H54 (cell line): ENCODE data around the gene NFASC.

ENCODE experiments used
- DNase-seq: peaks from one replicate; pipeline ENCODE4 v3.0.0; 2011; ENCODE audit warnings: low spot score, mixed read lengths; ENCODE audit not compliant: insufficient read length
- FAIRE-seq: peaks from 3 replicates; lab custom pipeline; 2011; peaks lifted over from hg19 to GRCh38; lab: Jason Lieb, UNC
- POLR2A ChIP-seq: IDR thresholded peaks from 2 replicates; pipeline ENCODE4 v1.6.1; 2011; ENCODE audit warnings: low read depth, mild to moderate bottlenecking, low read length

The NFASC gene

GRCh38 chr1:204920511-204920910, 49.8 kb downstream of the NFASC start:
- FAIRE-seq (no peak), DNase-seq (no peak)

GRCh38 chr1:204920967-204921366, 50.3 kb downstream of the NFASC start:
- FAIRE-seq = no peak

More at GRCh38 chr1:204920511-204920910, 49.8 kb downstream of the NFASC start:
- no peak for TF ChIP-seq POLR2A

GRCh38 chr1:204921855-204922516, 51.3 kb downstream of the NFASC start:
- TF ChIP-seq POLR2A = no peak
- no peak for FAIRE-seq
- DNase-seq = no peak

More at GRCh38 chr1:204920967-204921366, 50.3 kb downstream of the NFASC start:
- DNase-seq = no peak
- TF ChIP-seq POLR2A = no peak

- no peak for FAIRE-seq
- no peak for DNase-seq
- TF ChIP-seq POLR2A = no peak
These were observed 52.5 kb downstream of the NFASC start for GRCh38 chr1:204923201-204923600.

GRCh38 chr1:204923626-204924012, 53.0 kb downstream of the NFASC start:
- no peak for FAIRE-seq
- no peak for TF ChIP-seq POLR2A
- DNase-seq = no peak

GRCh38 chr1:204924013-204924759, 53.5 kb downstream of the NFASC start:
- no peak for FAIRE-seq
- peak; percentile 44 for DNase-seq
- no peak for TF ChIP-seq POLR2A

- no peak for DNase-seq
- no peak for FAIRE-seq
- no peak for TF ChIP-seq POLR2A
These were observed 55.0 kb downstream of the NFASC start for GRCh38 chr1:204925701-204926100.

GRCh38 chr1:204927673-204928641, 57.3 kb downstream of the NFASC start:
- DNase-seq = no peak

GRCh38 chr1:204928671-204929486, 58.2 kb downstream of the NFASC start:
- DNase-seq = no peak
- no peak for TF ChIP-seq POLR2A
- FAIRE-seq = no peak

More at GRCh38 chr1:204927673-204928641, 57.3 kb downstream of the NFASC start:
- no peak for TF ChIP-seq POLR2A
- FAIRE-seq = no peak

GRCh38 chr1:204929487-204930154, 59.0 kb downstream of the NFASC start:
- TF ChIP-seq POLR2A = no peak
- DNase-seq (no peak), FAIRE-seq (no peak)

- DNase-seq (no peak), FAIRE-seq (no peak)
- no peak for TF ChIP-seq POLR2A
These were observed 59.5 kb downstream of the NFASC start for GRCh38 chr1:204930155-204930523.

GRCh38 chr1:204931313-204931712, 60.7 kb downstream of the NFASC start:
- FAIRE-seq (no peak), DNase-seq (no peak)
- no peak for TF ChIP-seq POLR2A
